ENCODE measurements around the gene MANF. TPM values are rescaled to one million over a fixed set of nuclear protein-coding genes. Genes with fewer than 3 reads are reported as not detected.

The MANF gene
- total RNA-seq, 1 donor from 2014 or later = 212 TPM

GRCh38 chr3:51388286-51389029 is 3.4 kb downstream of the MANF start:
- intact Hi-C loops (cut with micrococcal nuclease) = loop anchor here (5.0 to 10.0 kb wide), 3 partner anchors 416 to 1154 kb away; partner anchors contain the start of gene GNAI2

GRCh38 chr3:51389423-51390183 is 4.5 kb downstream of the MANF start:
- intact Hi-C loops (cut with micrococcal nuclease) = loop anchor here (2.0 to 10.0 kb wide), 6 partner anchors 45 to 1298 kb away; partner anchors contain the start of genes GNAI2, GNL3 and PBRM1

- intact Hi-C loops (cut with micrococcal nuclease) = loop anchor here (1.0 to 5.0 kb wide), 5 partner anchors 44 to 1297 kb away; partner anchors contain the start of genes GNL3 and PBRM1
These were observed 5.4 kb downstream of the MANF start for GRCh38 chr3:51390246-51391074.

GRCh38 chr3:51391075-51391565 is 6.0 kb downstream of the MANF start, which contains the start of gene RBM15B:
Gene RBM15B, plus strand, starts transcription at chr3:51391285. Its CDS starts 115 bp downstream, at chr3:51391400.
- intact Hi-C loops (cut with micrococcal nuclease) = loop anchor here (1.0 to 5.0 kb wide), 5 partner anchors 44 to 1296 kb away; partner anchors contain the start of genes GNL3 and PBRM1

GRCh38 chr3:51391566-51392354 is 6.7 kb downstream of the MANF start:
- intact Hi-C loops (cut with micrococcal nuclease) = loop anchor here (1.0 to 5.0 kb wide), 5 partner anchors 43 to 1296 kb away; partner anchors contain the start of genes GNL3 and PBRM1

- intact Hi-C loops (cut with micrococcal nuclease) = loop anchor here (5.0 kb wide), 1 partner anchor 1295 kb away; the partner anchor contains the start of genes GNL3 and PBRM1
These were observed 7.5 kb downstream of the MANF start for GRCh38 chr3:51392355-51393133.

GRCh38 chr3:51393134-51393495 is 8.0 kb downstream of the MANF start:
- intact Hi-C loops (cut with micrococcal nuclease) = loop anchor here (5.0 kb wide), 1 partner anchor 1294 kb away; the partner anchor contains the start of genes GNL3 and PBRM1

- intact Hi-C loops (cut with micrococcal nuclease) = loop anchor here (5.0 kb wide), 1 partner anchor 1294 kb away; the partner anchor contains the start of genes GNL3 and PBRM1
These were observed 8.5 kb downstream of the MANF start for GRCh38 chr3:51393564-51393963.

- intact Hi-C loops (cut with micrococcal nuclease) = loop anchor here (5.0 kb wide), 1 partner anchor 1293 kb away; the partner anchor contains the start of genes GNL3 and PBRM1
These were observed 9.4 kb downstream of the MANF start for GRCh38 chr3:51394541-51394940.

- intact Hi-C loops (cut with micrococcal nuclease) = no loop called here
These were observed 10.6 kb downstream of the MANF start for GRCh38 chr3:51395493-51396213.

GRCh38 chr3:51396401-51396800 is 11.3 kb downstream of the MANF start:
- intact Hi-C loops (cut with micrococcal nuclease) = no loop called here

GRCh38 chr3:51397392-51397791 is 12.3 kb downstream of the MANF start:
- intact Hi-C loops (cut with micrococcal nuclease) = no loop called here

GRCh38 chr3:51398595-51399310 is 13.7 kb downstream of the MANF start:
- intact Hi-C loops (cut with micrococcal nuclease) = no loop called here

GRCh38 chr3:51400166-51400565 is 15.1 kb downstream of the MANF start:
- intact Hi-C loops (cut with micrococcal nuclease) = no loop called here

- intact Hi-C loops (cut with micrococcal nuclease) = no loop called here
These were observed 16.6 kb downstream of the MANF start for GRCh38 chr3:51401735-51402134.

GRCh38 chr3:51403675-51404074 is 18.6 kb downstream of the MANF start:
- intact Hi-C loops (cut with micrococcal nuclease) = no loop called here

GRCh38 chr3:51408021-51408420 is 22.9 kb downstream of the MANF start:
- intact Hi-C loops (cut with micrococcal nuclease) = no loop called here

GRCh38 chr3:51408813-51409212 is 23.7 kb downstream of the MANF start:
- intact Hi-C loops (cut with micrococcal nuclease) = no loop called here
